ENCODE data around the gene FOXD4L6.
"Not testable (repeated sequence)": the region's sequence is repeated elsewhere in the genome, so short reads cannot be mapped to it uniquely, and the experiment has no call there.

- TF ChIP-seq TAF1 (IDR thresholded peaks at IDR 0.05; ENCODE audit: borderline replicate concordance, low read depth, low read length); CTCF (IDR thresholded peaks at IDR 0.05 in 2 of 3, conservative IDR thresholded peaks at IDR 0.05 in 1 of 3; ENCODE audit: control insufficient read depth in 2 of 3, extremely low read depth in 1 of 3, insufficient read depth in 1 of 3, low read depth in 3 of 3, low read length in 3 of 3); ZNF24 (IDR thresholded peaks at IDR 0.05); TARDBP (IDR thresholded peaks at IDR 0.05; ENCODE audit: borderline replicate concordance); FOXK2 (IDR thresholded peaks at IDR 0.05); BRCA1 (IDR thresholded peaks at IDR 0.05; ENCODE audit: low read depth, low read length); STAT3 (IDR thresholded peaks at IDR 0.05; ENCODE audit: low read depth, low read length): not testable (repeated sequence)
Measured at GRCh38 chr9:41123812-41124211, 4.7 kb downstream of the FOXD4L6 start.
